Activated CD4-positive, alpha-beta T cell treated with anti-CD3 and anti-CD28 coated beads for 4 hours (primary cell): ENCODE measurements around the gene PRKD3.
A peak's percentile ranks its signal among the peaks of the same experiment; 100 is the strongest.
"Not testable (repeated sequence)": the region's sequence is repeated elsewhere in the genome, so short reads cannot be mapped to it uniquely, and the experiment has no call there.

ENCODE experiments used
- DNase-seq, 2 donors: peaks; one replicate each; pipeline ENCODE4 v3.0.0-alpha.2; 2020

Gene PRKD3

GRCh38 chr2:37306024-37306423 is 18.6 kb downstream of the PRKD3 start:
- DNase-seq = no peak

GRCh38 chr2:37302701-37303252 is 21.9 kb downstream of the PRKD3 start:
- no peak for DNase-seq

GRCh38 chr2:37301408-37301807 is 23.2 kb downstream of the PRKD3 start:
- DNase-seq = no peak

- DNase-seq = no peak
Observed at GRCh38 chr2:37300578-37300977, 24.1 kb downstream of the PRKD3 start.

GRCh38 chr2:37300146-37300545 is 24.5 kb downstream of the PRKD3 start:
- DNase-seq = no peak

- no peak for DNase-seq
Observed at GRCh38 chr2:37297632-37298031, 27.0 kb downstream of the PRKD3 start.

GRCh38 chr2:37295469-37296073 is 29.1 kb downstream of the PRKD3 start:
- no peak for DNase-seq

- not testable (repeated sequence) for DNase-seq
Observed at GRCh38 chr2:37294858-37295257, 29.8 kb downstream of the PRKD3 start.

- no peak for DNase-seq
Observed at GRCh38 chr2:37291680-37292079, 33.0 kb downstream of the PRKD3 start.

- peak; percentile 3 to 4 for DNase-seq
Observed at GRCh38 chr2:37287966-37288365, 36.7 kb downstream of the PRKD3 start.

GRCh38 chr2:37284381-37284780 is 40.3 kb downstream of the PRKD3 start:
- no peak for DNase-seq

- DNase-seq = no peak
Observed at GRCh38 chr2:37283207-37283606, 41.4 kb downstream of the PRKD3 start.

- DNase-seq = no peak
Observed at GRCh38 chr2:37282746-37283145, 41.9 kb downstream of the PRKD3 start.

- DNase-seq = no peak
Observed at GRCh38 chr2:37281916-37282315, 42.7 kb downstream of the PRKD3 start.

GRCh38 chr2:37276291-37276690 is 48.3 kb downstream of the PRKD3 start:
- DNase-seq = no peak
